ENCODE data around the gene UQCRQ. TPM values are rescaled to one million over a fixed set of nuclear protein-coding genes. Genes with fewer than 3 reads are reported as not detected.

The UQCRQ gene
- total RNA-seq = 100 to 1,000 TPM; 106 to 169 (median 128) TPM

- 2% methylated on average over 8 of the region's 55 CpGs; no CpG with 5 or more reads in 1 of the 2 donors for WGBS, 2 donors (ENCODE audit: low coverage in 1 of 2)
- no peaks in the 10 kb centered on the region for H3K27me3 ChIP-seq
Observed at GRCh38 chr5:132866342-132867045, at the start of gene UQCRQ, which contains the start of gene GDF9. Gene UQCRQ, plus strand, starts transcription at chr5:132866642. Its CDS starts 240 bp downstream, at chr5:132866882. Gene GDF9, minus strand, starts transcription at chr5:132866469. Its CDS starts 1,936 bp downstream, at chr5:132864533.

GRCh38 chr5:132817011-132817410 is 49.4 kb upstream of the UQCRQ start:
- whole genome bisulfite sequencing, 2 donors (ENCODE audit: low coverage in 1 of 2) = 64 to 73% methylated on average over 1 of the region's 1 CpG
- TF ChIP-seq EP300 (IDR thresholded peaks at IDR 0.05) (no peak), POLR2A (IDR thresholded peaks at IDR 0.05) (no peak), CTCF (IDR thresholded peaks at IDR 0.05) (no peak), POLR2AphosphoS5 (IDR thresholded peaks at IDR 0.05) (no peak)

More at GRCh38 chr5:132866342-132867045, at the start of gene UQCRQ, which contains the start of gene GDF9:
- Histone ChIP-seq H3K4me1 (peaks cover 4 to 24% (median 11%) of the 10 kb centered on the region in 3 donors), H3K9me3 (no peaks in the 10 kb centered on the region), H3K27ac (peak within 1 kb of the TSS; percentile 80 to 95 (median 92)), H3K36me3 (peaks cover 0 to 37% of the 10 kb centered on the region in 2 donors), H3K4me3 (peak within 1 kb of the TSS; percentile 71 to 86)
- peak; percentile 100 for ATAC-seq
- TF ChIP-seq POLR2AphosphoS5 (IDR thresholded peaks at IDR 0.05) = peak; percentile 91
- peak; percentile 74 to 89 for TF ChIP-seq POLR2A (IDR thresholded peaks at IDR 0.05)
- TF ChIP-seq CTCF (IDR thresholded peaks at IDR 0.05) = peak in 3 of 4 experiments; percentile 15 to 41 (median 30)
- TF ChIP-seq EP300 (IDR thresholded peaks at IDR 0.05) = no peak

GRCh38 chr5:132819468-132819867 is 47.0 kb upstream of the UQCRQ start:
- Histone ChIP-seq H3K27ac (no peak overlapping the region), H3K4me3 (no peak overlapping the region), H3K9me3 (no peaks in the 10 kb centered on the region), H3K27me3 (peaks cover 16% of the 10 kb centered on the region), H3K4me1 (peaks cover 0 to 24% (median 4%) of the 10 kb centered on the region in 3 donors), H3K36me3 (peaks cover 0 to 1% of the 10 kb centered on the region in 2 donors)
- 38 to 40% methylated on average over 11 to 17 of the region's 26 CpGs for WGBS, 2 donors (ENCODE audit: low coverage in 1 of 2)
- TF ChIP-seq POLR2A (IDR thresholded peaks at IDR 0.05) = no peak
- no peak for TF ChIP-seq EP300 (IDR thresholded peaks at IDR 0.05)
- TF ChIP-seq POLR2AphosphoS5 (IDR thresholded peaks at IDR 0.05) = no peak
- no peak for ATAC-seq

More at GRCh38 chr5:132817011-132817410, 49.4 kb upstream of the UQCRQ start:
- Histone ChIP-seq H3K9me3 (no peaks in the 10 kb centered on the region), H3K27ac (no peak overlapping the region), H3K36me3 (no peaks in the 10 kb centered on the region), H3K27me3 (peaks cover 41% of the 10 kb centered on the region), H3K4me3 (no peak overlapping the region), H3K4me1 (peaks cover 0 to 33% (median 9%) of the 10 kb centered on the region in 3 donors)
- ATAC-seq = no peak

- no peaks in the 10 kb centered on the region for H3K9me3 ChIP-seq
- H3K4me1 ChIP-seq = peaks cover 0 to 23% (median 4%) of the 10 kb centered on the region in 3 donors
- peak; percentile 85 for ATAC-seq
- no peak for TF ChIP-seq POLR2A (IDR thresholded peaks at IDR 0.05)
- peak in 3 of 4 experiments; percentile 86 to 92 (median 87) for TF ChIP-seq CTCF (IDR thresholded peaks at IDR 0.05)
- no peak for TF ChIP-seq EP300 (IDR thresholded peaks at IDR 0.05)
- no peak for TF ChIP-seq POLR2AphosphoS5 (IDR thresholded peaks at IDR 0.05)
- WGBS, 2 donors (ENCODE audit: low coverage in 1 of 2) = 17 to 51% methylated on average over 5 to 14 of the region's 15 CpGs
- H3K27ac ChIP-seq = peak overlapping the region in 1 of 4 donors; percentile 12
- H3K4me3 ChIP-seq = no peak overlapping the region
- H3K36me3 ChIP-seq = peaks cover 0 to 9% of the 10 kb centered on the region in 2 donors
- peaks cover 15% of the 10 kb centered on the region for H3K27me3 ChIP-seq
Observed at GRCh38 chr5:132820162-132820754, 46.2 kb upstream of the UQCRQ start.

GRCh38 chr5:132821350-132821749 is 45.1 kb upstream of the UQCRQ start:
- Histone ChIP-seq H3K27ac (peak overlapping the region in 1 of 4 donors; percentile 26), H3K9me3 (no peaks in the 10 kb centered on the region), H3K36me3 (peaks cover 0 to 17% of the 10 kb centered on the region in 2 donors), H3K4me3 (no peak overlapping the region), H3K27me3 (peaks cover 23% of the 10 kb centered on the region), H3K4me1 (peaks cover 0 to 33% (median 4%) of the 10 kb centered on the region in 3 donors)
- TF ChIP-seq EP300 (IDR thresholded peaks at IDR 0.05) (no peak), POLR2A (IDR thresholded peaks at IDR 0.05) (no peak), CTCF (IDR thresholded peaks at IDR 0.05) (no peak), POLR2AphosphoS5 (IDR thresholded peaks at IDR 0.05) (no peak)
- WGBS, 2 donors (ENCODE audit: low coverage in 1 of 2) = 73 to 83% methylated on average over 1 to 3 of the region's 3 CpGs
- no peak for ATAC-seq

Measured in gastroesophageal sphincter (tissue), 4 donors.